ENCODE results near the gene RETN. TPM values are rescaled to one million over a fixed set of nuclear protein-coding genes. Genes with fewer than 3 reads are reported as not detected.

Gene RETN
- total and polyA plus RNA-seq, 2 of the 8 experiments (the other 6 are each of a cell fraction or from before 2014, with no cell fraction given) = not detected

DNA sequence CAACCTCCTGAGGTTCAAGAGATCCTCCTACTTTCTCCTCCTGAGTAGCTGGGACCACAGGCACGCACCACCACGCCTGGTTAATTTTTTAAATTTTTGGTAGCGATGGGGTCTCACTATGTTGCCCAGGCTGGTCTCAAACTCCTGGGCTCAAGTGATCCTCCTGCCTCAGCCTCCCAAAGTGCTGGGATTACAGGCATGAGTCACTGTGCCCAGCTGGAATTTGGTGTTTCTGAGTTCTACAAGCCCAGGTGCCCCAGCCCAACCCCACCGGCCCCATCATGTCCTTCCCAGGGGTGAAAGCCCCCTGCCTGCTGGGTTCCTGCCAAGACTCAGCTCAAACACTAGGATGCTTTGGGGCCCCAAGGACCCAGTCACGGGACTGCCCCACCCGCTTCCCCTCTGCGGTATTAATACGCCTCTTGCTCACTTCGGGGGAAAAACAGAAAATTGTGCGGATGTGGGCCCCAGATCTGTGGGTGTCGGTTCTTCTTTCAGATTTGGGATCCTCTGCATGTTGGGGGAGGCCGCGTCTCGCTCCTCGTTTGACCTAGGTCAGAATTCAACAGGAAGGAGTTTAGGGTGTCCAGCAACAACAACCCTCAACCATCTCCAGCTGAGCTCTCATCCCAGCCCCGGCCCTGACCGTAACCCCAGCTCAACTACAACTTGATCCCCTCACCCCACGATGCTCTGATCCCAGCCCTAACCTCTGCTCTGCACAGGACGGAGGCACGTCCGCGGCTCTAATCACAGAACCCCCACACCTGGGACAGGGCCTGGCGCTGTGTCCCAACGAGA is 36.7 kb downstream of the RETN start:
- Histone ChIP-seq H3K23me2 (ENCODE audit: low read depth, low read length) (0 out of 2 replicates have a peak, but pooled peaks cover 1% of the 10 kb centered on the region), H2AFZ (ENCODE audit: low read length) (no peak overlapping the region), H3K23ac (ENCODE audit: insufficient read length) (no peak overlapping the region), H2BK12ac (ENCODE audit: low read depth, low read length) (no peak overlapping the region), H3K4ac (replicated peaks; ENCODE audit: insufficient read length, low read depth, low read length) (no peak overlapping the region), H3K4me3 (ENCODE audit: extremely low read depth in 1 of 4, insufficient read depth in 2 of 4, low read depth in 3 of 4, low read length in 4 of 4) (no peak overlapping the region), H3K4me2 (ENCODE audit: insufficient read depth in 1 of 2, low read depth in 2 of 2, low read length in 2 of 2) (no peak overlapping the region), H3K4me1 (replicated peaks in 1 of 4; ENCODE audit: control insufficient read depth in 3 of 4, insufficient read depth in 4 of 4, low read length in 3 of 4) (no peaks in the 10 kb centered on the region; a peak in 1 of 7 replicates), H3K56ac (replicated peaks; ENCODE audit: insufficient read length, low read depth, low read length) (no peak overlapping the region), H2BK5ac (ENCODE audit: low read depth, low read length) (no peak overlapping the region), H2BK120ac (replicated peaks; ENCODE audit: low read depth, low read length) (no peak overlapping the region), H2AK5ac (ENCODE audit: low read depth, low read length) (no peak overlapping the region), H4K20me1 (replicated peaks in 1 of 2; ENCODE audit: control insufficient read depth in 1 of 2, insufficient read depth in 2 of 2, low read length in 2 of 2) (no peaks in the 10 kb centered on the region), H3K9me3 (ENCODE audit: insufficient read depth in 2 of 2, low read depth in 1 of 2, low read length in 1 of 2) (no peaks in the 10 kb centered on the region), H3K14ac (ENCODE audit: insufficient read length) (no peak overlapping the region), H3K27me3 (replicated peaks in 1 of 4; ENCODE audit: control insufficient read depth in 3 of 4, extremely low read depth in 1 of 4, insufficient read depth in 3 of 4, low read length in 3 of 4) (no peaks in the 10 kb centered on the region; a peak in 1 of 7 replicates), H4K5ac (ENCODE audit: insufficient read length, low read depth, low read length) (no peak overlapping the region), H3K79me1 (ENCODE audit: low read depth, low read length) (no peaks in the 10 kb centered on the region), H4K91ac (replicated peaks; ENCODE audit: insufficient read length, low read length) (no peak overlapping the region), H4K8ac (ENCODE audit: extremely low read depth, insufficient read depth, low read length) (peak overlapping the region; percentile 3; the same call in 1 of the 2 replicates), H3K18ac (ENCODE audit: extremely low read depth, low read length) (no peak overlapping the region), H3K27ac (ENCODE audit: low read depth, low read length) (0 out of 2 replicates have a peak overlapping the region, but pooled peaks have one; percentile 24), H2BK15ac (ENCODE audit: low read length) (no peak overlapping the region), H3K79me2 (ENCODE audit: control insufficient read depth in 1 of 2, insufficient read depth in 2 of 2, low read length in 2 of 2) (no peaks in the 10 kb centered on the region), H3K36me3 (ENCODE audit: control insufficient read depth in 2 of 4, insufficient read depth in 4 of 4, low read length in 3 of 4) (no peaks in the 10 kb centered on the region), H2BK20ac (ENCODE audit: low read length) (no peak overlapping the region), H3K9ac (replicated peaks in 1 of 4; ENCODE audit: extremely low read depth in 1 of 4, low read depth in 3 of 4, low read length in 3 of 4) (no peak overlapping the region)
- WGBS, 2 experiments (ENCODE audit: extremely low coverage in 1 of 2, insufficient coverage in 1 of 2, insufficient read length in 1 of 2, insufficient replicate concordance in 2 of 2, low coverage in 1 of 2, low lambda C conversion rate in 2 of 2, missing lambda C conversion rate in 1 of 2) = 86% methylated on average over 21 of the region's 24 CpGs; no CpG with 5 or more reads in 1 of the 2 experiments
- ChIA-PET POLR2A (ENCODE audit: partially characterized antibody) (interaction anchor here (0.7 to 1.0 kb wide), 2 partner anchors 20 to 805 kb away, joined by 3 read pairs; no protein-coding TSS in a partner anchor), CTCF (ENCODE audit: partially characterized antibody) (interaction anchor here (0.6 kb wide), 1 partner anchor 881 kb away, joined by 3 read pairs; no protein-coding TSS in a partner anchor)
- FAIRE-seq (no peak), DNase-seq (ENCODE audit: low read depth in 1 of 2, low spot score in 2 of 2) (no peak)
- TF ChIP-seq NANOG (IDR thresholded peaks at IDR 0.05; ENCODE audit: insufficient read depth, low read depth, low read length, poor library complexity, severe bottlenecking) (no peak), SP2 (IDR thresholded peaks at IDR 0.05; ENCODE audit: low read length) (no peak), KDM4A (IDR thresholded peaks at IDR 0.05; ENCODE audit: low read depth, low read length, severe bottlenecking) (no peak), KDM5A (IDR thresholded peaks at IDR 0.05; ENCODE audit: low read length) (no peak), CHD2 (IDR thresholded peaks at IDR 0.05; ENCODE audit: low read length) (no peak), SIRT6 (IDR thresholded peaks at IDR 0.05; ENCODE audit: low read length) (no peak), RFX5 (IDR thresholded peaks at IDR 0.05; ENCODE audit: borderline replicate concordance, low read depth, low read length) (no peak), YY1 (IDR thresholded peaks at IDR 0.05; ENCODE audit: low read depth, low read length) (no peak), KDM1A (IDR thresholded peaks at IDR 0.05; ENCODE audit: borderline replicate concordance, low read length) (no peak)
- TF ChIP-seq, protein P1, sequence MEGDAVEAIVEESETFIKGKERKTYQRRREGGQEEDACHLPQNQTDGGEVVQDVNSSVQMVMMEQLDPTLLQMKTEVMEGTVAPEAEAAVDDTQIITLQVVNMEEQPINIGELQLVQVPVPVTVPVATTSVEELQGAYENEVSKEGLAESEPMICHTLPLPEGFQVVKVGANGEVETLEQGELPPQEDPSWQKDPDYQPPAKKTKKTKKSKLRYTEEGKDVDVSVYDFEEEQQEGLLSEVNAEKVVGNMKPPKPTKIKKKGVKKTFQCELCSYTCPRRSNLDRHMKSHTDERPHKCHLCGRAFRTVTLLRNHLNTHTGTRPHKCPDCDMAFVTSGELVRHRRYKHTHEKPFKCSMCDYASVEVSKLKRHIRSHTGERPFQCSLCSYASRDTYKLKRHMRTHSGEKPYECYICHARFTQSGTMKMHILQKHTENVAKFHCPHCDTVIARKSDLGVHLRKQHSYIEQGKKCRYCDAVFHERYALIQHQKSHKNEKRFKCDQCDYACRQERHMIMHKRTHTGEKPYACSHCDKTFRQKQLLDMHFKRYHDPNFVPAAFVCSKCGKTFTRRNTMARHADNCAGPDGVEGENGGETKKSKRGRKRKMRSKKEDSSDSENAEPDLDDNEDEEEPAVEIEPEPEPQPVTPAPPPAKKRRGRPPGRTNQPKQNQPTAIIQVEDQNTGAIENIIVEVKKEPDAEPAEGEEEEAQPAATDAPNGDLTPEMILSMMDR (IDR thresholded peaks at IDR 0.05; ENCODE audit: control extremely low read depth in 1 of 3, insufficient read depth in 1 of 3, low read depth in 1 of 3, low read length in 3 of 3) = no peak

Data from H1 (cell line).